ENCODE data around the gene NDUFS3. TPM values are rescaled to one million over a fixed set of nuclear protein-coding genes. Genes with fewer than 3 reads are reported as not detected.

Gene NDUFS3
- total and polyA plus RNA-seq, 2 experiments from 2014 or later: 92.6 to 107 TPM

GRCh38 chr11:47587723-47588326 lies 9.0 kb downstream of the NDUFS3 start:
- H3K4me2 ChIP-seq: no peak overlapping the region
- H2AFZ ChIP-seq: no peak overlapping the region
- H3K4me1 ChIP-seq (ENCODE audit: insufficient read depth): no peaks in the 10 kb centered on the region
- no peaks in the 10 kb centered on the region for H3K36me3 ChIP-seq (replicated peaks; ENCODE audit: insufficient read depth, low read depth)
- H3K27me3 ChIP-seq: peaks cover 9% of the 10 kb centered on the region
- no peak for DNase-seq (ENCODE audit: low spot score)
- no peak overlapping the region for H3K4me3 ChIP-seq
- TF ChIP-seq EZH2phosphoT487 (IDR thresholded peaks at IDR 0.05; ENCODE audit: low read depth, severe bottlenecking, unreplicated experiment) (no peak), EZH2 (IDR thresholded peaks at IDR 0.05; ENCODE audit: borderline replicate concordance) (no peak), CTCF (IDR thresholded peaks at IDR 0.05; ENCODE audit: poor library complexity) (no peak)
- no peaks in the 10 kb centered on the region for H3K9me3 ChIP-seq (ENCODE audit: low read depth)
- no peaks in the 10 kb centered on the region for H3K79me2 ChIP-seq
- WGBS (ENCODE audit: low lambda C conversion rate, missing lambda C conversion rate): 85% methylated on average over 12 of the region's 14 CpGs
- no peaks in the 10 kb centered on the region for H4K20me1 ChIP-seq (ENCODE audit: insufficient read depth, poor library complexity, severe bottlenecking)
- no peak overlapping the region for H3K27ac ChIP-seq
- no peaks in the 10 kb centered on the region for H3K9me2 ChIP-seq (replicated peaks; ENCODE audit: insufficient read depth)

- Histone ChIP-seq H2AFZ (no peak overlapping the region), H3K9me3 (ENCODE audit: low read depth) (no peaks in the 10 kb centered on the region), H3K27ac (no peak overlapping the region), H3K27me3 (peaks cover 22% of the 10 kb centered on the region), H3K4me3 (no peak overlapping the region), H3K4me2 (no peak overlapping the region), H3K9me2 (replicated peaks; ENCODE audit: insufficient read depth) (no peaks in the 10 kb centered on the region), H4K20me1 (ENCODE audit: insufficient read depth, poor library complexity, severe bottlenecking) (no peaks in the 10 kb centered on the region), H3K36me3 (replicated peaks; ENCODE audit: insufficient read depth, low read depth) (no peaks in the 10 kb centered on the region), H3K79me2 (no peaks in the 10 kb centered on the region), H3K4me1 (ENCODE audit: insufficient read depth) (no peaks in the 10 kb centered on the region)
- WGBS (ENCODE audit: low lambda C conversion rate, missing lambda C conversion rate): 82% methylated on average over 11 of the region's 11 CpGs
- no peak for TF ChIP-seq EZH2phosphoT487 (IDR thresholded peaks at IDR 0.05; ENCODE audit: low read depth, severe bottlenecking, unreplicated experiment)
- no peak for TF ChIP-seq EZH2 (IDR thresholded peaks at IDR 0.05; ENCODE audit: borderline replicate concordance)
- no peak for TF ChIP-seq CTCF (IDR thresholded peaks at IDR 0.05; ENCODE audit: poor library complexity)
- no peak for DNase-seq (ENCODE audit: low spot score)
Measured at GRCh38 chr11:47589118-47589517, 10.2 kb downstream of the NDUFS3 start.

- no peaks in the 10 kb centered on the region for H3K79me2 ChIP-seq
- H3K4me3 ChIP-seq: no peak overlapping the region
- peaks cover 26% of the 10 kb centered on the region for H3K27me3 ChIP-seq
- no peak overlapping the region for H3K4me2 ChIP-seq
- H2AFZ ChIP-seq: no peak overlapping the region
- no peak overlapping the region for H3K27ac ChIP-seq
- H4K20me1 ChIP-seq (ENCODE audit: insufficient read depth, poor library complexity, severe bottlenecking): no peaks in the 10 kb centered on the region
- H3K9me2 ChIP-seq (replicated peaks; ENCODE audit: insufficient read depth): no peaks in the 10 kb centered on the region
- H3K4me1 ChIP-seq (ENCODE audit: insufficient read depth): no peaks in the 10 kb centered on the region
- no peak for TF ChIP-seq EZH2phosphoT487 (IDR thresholded peaks at IDR 0.05; ENCODE audit: low read depth, severe bottlenecking, unreplicated experiment)
- TF ChIP-seq EZH2 (IDR thresholded peaks at IDR 0.05; ENCODE audit: borderline replicate concordance): no peak
- no peak for TF ChIP-seq CTCF (IDR thresholded peaks at IDR 0.05; ENCODE audit: poor library complexity)
- no peaks in the 10 kb centered on the region for H3K9me3 ChIP-seq (ENCODE audit: low read depth)
- no peaks in the 10 kb centered on the region for H3K36me3 ChIP-seq (replicated peaks; ENCODE audit: insufficient read depth, low read depth)
- DNase-seq (ENCODE audit: low spot score): no peak
- WGBS (ENCODE audit: low lambda C conversion rate, missing lambda C conversion rate): 96% methylated on average over 37 of the region's 51 CpGs
Measured at GRCh38 chr11:47589584-47589976, 10.7 kb downstream of the NDUFS3 start.

Measured in hepatocyte (in vitro differentiated cells).